ENCODE measurements around the gene ADO.
"Not testable (repeated sequence)": the region's sequence is repeated elsewhere in the genome, so short reads cannot be mapped to it uniquely, and the experiment has no call there.

ADO gene

GRCh38 chr10:62804356-62805230 lies at the start of gene ADO:
ADO (plus strand) TSS chr10:62804720; CDS start chr10:62805060, 340 bp downstream.
- peak in 1 of 2 donors; percentile 69 for DNase-seq (ENCODE audit: low read depth in 2 of 2)

GRCh38 chr10:62754963-62755362 lies 49.6 kb upstream of the ADO start:
- no peak for DNase-seq (ENCODE audit: low read depth in 2 of 2)

GRCh38 chr10:62755662-62756653 lies 48.6 kb upstream of the ADO start:
- DNase-seq (ENCODE audit: low read depth in 2 of 2) = no peak

- DNase-seq (ENCODE audit: low read depth in 2 of 2) = no peak
Measured at GRCh38 chr10:62759599-62760175, 44.8 kb upstream of the ADO start.

GRCh38 chr10:62760401-62760800 lies 44.1 kb upstream of the ADO start:
- DNase-seq (ENCODE audit: low read depth in 2 of 2) = no peak

- peak in 1 of 2 donors; percentile 10 for DNase-seq (ENCODE audit: low read depth in 2 of 2)
Measured at GRCh38 chr10:62761115-62761514, 43.4 kb upstream of the ADO start.

GRCh38 chr10:62763155-62763554 lies 41.4 kb upstream of the ADO start:
- DNase-seq (ENCODE audit: low read depth in 2 of 2) = no peak

- DNase-seq (ENCODE audit: low read depth in 2 of 2) = no peak
Measured at GRCh38 chr10:62764011-62764410, 40.5 kb upstream of the ADO start.

GRCh38 chr10:62765726-62766125 lies 38.8 kb upstream of the ADO start:
- no peak for DNase-seq (ENCODE audit: low read depth in 2 of 2)

GRCh38 chr10:62766386-62766785 lies 38.1 kb upstream of the ADO start:
- no peak for DNase-seq (ENCODE audit: low read depth in 2 of 2)

- DNase-seq (ENCODE audit: low read depth in 2 of 2) = no peak
Measured at GRCh38 chr10:62769574-62770242, 34.8 kb upstream of the ADO start.

- no peak for DNase-seq (ENCODE audit: low read depth in 2 of 2)
Measured at GRCh38 chr10:62772186-62772974, 32.1 kb upstream of the ADO start.

GRCh38 chr10:62778125-62778524 lies 26.4 kb upstream of the ADO start:
- no peak for DNase-seq (ENCODE audit: low read depth in 2 of 2)

- DNase-seq (ENCODE audit: low read depth in 2 of 2) = peak; percentile 84 to 90
Measured at GRCh38 chr10:62779487-62780248, 24.9 kb upstream of the ADO start.

- not testable (repeated sequence) for DNase-seq (ENCODE audit: low read depth in 2 of 2)
Measured at GRCh38 chr10:62784537-62784936, 20.0 kb upstream of the ADO start.

- DNase-seq (ENCODE audit: low read depth in 2 of 2) = not testable (repeated sequence)
Measured at GRCh38 chr10:62788285-62788684, 16.2 kb upstream of the ADO start.

GRCh38 chr10:62788861-62789467 lies 15.6 kb upstream of the ADO start:
- DNase-seq (ENCODE audit: low read depth in 2 of 2) = no peak

- no peak for DNase-seq (ENCODE audit: low read depth in 2 of 2)
Measured at GRCh38 chr10:62790019-62790555, 14.4 kb upstream of the ADO start.

GRCh38 chr10:62790571-62790970 lies 13.9 kb upstream of the ADO start:
- DNase-seq (ENCODE audit: low read depth in 2 of 2) = no peak

All from stimulated activated CD8-positive, alpha-beta memory T cell treated with anti-CD3 and anti-CD28 coated beads, Interleukin-7, amount 100 ng/mL, for 4 hours (primary cell).